ENCODE results near the gene SHLD3. TPM values are rescaled to one million over a fixed set of nuclear protein-coding genes. Genes with fewer than 3 reads are reported as not detected.
"Not testable (repeated sequence)": the region's sequence is repeated elsewhere in the genome, so short reads cannot be mapped to it uniquely, and the experiment has no call there.

The SHLD3 gene, protein sequence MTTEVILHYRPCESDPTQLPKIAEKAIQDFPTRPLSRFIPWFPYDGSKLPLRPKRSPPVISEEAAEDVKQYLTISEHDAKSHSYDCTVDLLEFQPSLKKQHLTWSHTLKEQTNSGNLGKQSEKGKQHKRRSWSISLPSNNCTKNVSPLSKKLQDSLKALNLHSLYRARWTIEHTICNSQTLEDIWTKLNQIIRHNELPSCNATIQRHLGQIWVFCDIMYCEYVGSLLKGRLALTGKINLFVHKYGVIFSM
- total RNA-seq: 1 to 10 TPM; 6.5 to 6.8 TPM

DNA sequence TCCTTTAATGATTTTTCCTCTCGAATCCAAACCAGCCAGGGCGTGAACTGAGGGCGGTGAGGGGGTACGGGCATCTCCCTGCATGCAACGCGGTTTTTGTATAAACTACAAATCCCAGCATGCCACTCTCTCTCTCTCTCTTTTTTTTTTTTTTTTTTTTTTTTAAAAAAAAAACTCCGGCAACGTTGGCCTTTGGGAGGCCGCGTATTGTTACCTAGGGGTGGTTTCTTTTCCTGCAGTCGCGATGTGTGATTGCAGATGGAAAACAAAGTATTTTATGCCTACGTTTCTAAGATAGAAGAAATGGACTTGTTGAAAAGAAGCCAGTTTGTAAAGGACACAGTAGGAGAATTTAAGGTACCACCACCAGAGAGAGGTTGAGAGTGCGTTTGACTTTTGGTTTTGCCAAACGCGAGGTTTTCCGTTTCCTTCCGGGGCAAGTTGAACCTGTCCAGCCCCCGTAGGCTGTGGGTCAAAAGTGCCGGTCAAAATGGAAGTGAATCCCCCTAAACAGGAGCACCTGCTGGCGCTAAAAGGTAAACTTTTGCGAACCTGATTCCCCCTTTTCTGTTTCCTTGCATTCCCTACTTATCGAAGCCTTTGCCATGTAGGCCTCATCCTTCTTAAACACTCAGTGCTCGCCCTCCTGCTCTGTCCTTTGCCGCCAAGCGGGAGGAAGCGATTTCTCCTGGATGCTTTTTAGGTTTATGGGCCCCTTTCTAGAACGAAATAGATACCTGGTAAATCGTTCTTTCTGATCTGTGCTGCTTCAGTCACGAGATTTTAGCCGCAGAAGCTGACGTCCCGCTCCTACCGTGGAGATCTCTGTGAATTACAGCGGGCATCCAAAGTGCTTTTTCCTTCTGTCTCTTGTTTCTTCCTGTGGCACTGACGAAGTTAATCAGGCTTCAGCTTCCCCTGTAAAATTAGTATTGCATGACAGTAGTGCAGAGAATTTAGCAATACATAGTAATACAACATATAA, at the start of gene SHLD3, which contains the start of gene TRAPPC13:
TSS of gene SHLD3 (plus strand) at position 457 of the 985 bp plus-strand sequence. CDS start 4,561 bp downstream, outside the sequence.
TSS of gene TRAPPC13 (plus strand) at position 457 of the 985 bp plus-strand sequence. CDS start at position 491, 34 bp downstream.
- ChIA-PET POLR2A (interaction anchor here (1.2 kb wide), 1 partner anchor 62 kb away, joined by 3 read pairs; the partner anchor contains the start of gene CENPK), CTCF (interaction anchor here (1.1 kb wide), 1 partner anchor 43 kb away, joined by 3 read pairs; no protein-coding TSS in a partner anchor)

DNA sequence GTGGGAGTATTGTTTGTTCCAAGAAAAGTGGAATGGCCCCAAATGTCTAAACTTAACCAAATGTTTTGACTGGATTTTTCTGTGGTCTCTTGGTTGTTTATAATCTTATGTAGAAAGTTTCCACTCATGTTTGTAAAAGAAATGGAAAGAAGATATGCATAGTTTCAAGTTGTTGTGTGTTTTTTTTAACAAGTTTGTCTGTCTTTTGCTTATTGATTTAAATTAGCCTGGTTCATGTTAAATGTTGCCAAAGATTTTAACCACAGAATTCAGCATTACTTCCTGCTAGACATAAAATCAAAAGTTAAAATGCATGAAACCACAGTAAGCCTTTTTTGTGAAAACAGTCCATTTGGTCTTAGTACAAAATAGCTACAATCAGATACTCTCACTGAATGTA, 47.7 kb upstream of the SHLD3 start:
- ChIA-PET POLR2A (no interaction called here), CTCF (no interaction called here)

- ChIA-PET CTCF (no interaction called here), POLR2A (no interaction called here)
Measured at GRCh38 chr5:65588694-65589093, 36.1 kb upstream of the SHLD3 start.

- POLR2A ChIA-PET, CTCF ChIA-PET: not testable (repeated sequence)
Measured at GRCh38 chr5:65601761-65602160, 23.1 kb upstream of the SHLD3 start.

- CTCF ChIA-PET: no interaction called here
- POLR2A ChIA-PET: interaction anchor here (0.5 kb wide), 1 partner anchor 548 kb away, joined by 4 read pairs; no protein-coding TSS in a partner anchor
Measured at GRCh38 chr5:65611524-65611923, 13.3 kb upstream of the SHLD3 start.

GRCh38 chr5:65612298-65612907, 12.4 kb upstream of the SHLD3 start:
- POLR2A ChIA-PET: no interaction called here
- CTCF ChIA-PET: no interaction called here

- CTCF ChIA-PET: no interaction called here
- POLR2A ChIA-PET: no interaction called here
Measured at GRCh38 chr5:65620021-65620420, 4.8 kb upstream of the SHLD3 start.

DNA sequence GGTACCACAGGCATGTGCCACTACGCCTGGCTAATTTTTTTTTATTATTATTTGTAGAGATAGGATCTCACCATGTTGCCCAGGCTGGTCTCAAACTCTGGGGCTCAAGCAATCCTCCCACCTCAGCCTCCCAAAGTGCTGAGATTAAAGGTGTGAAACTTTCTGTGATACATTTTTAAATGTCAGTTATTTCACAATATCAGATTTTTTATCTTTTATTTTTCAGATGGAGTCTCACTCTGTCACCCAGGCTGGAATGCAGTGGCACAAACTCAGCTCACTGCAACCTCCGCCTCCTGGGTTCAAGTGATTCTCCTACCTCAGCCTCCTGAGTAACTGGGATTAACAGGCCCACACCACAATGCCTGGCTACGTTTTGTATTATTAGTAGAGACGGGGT, 2.9 kb upstream of the SHLD3 start:
- POLR2A ChIA-PET: not testable (repeated sequence)

GRCh38 chr5:65623482-65623881, 1.3 kb upstream of the SHLD3 start:
- ChIA-PET CTCF (interaction anchor here (1.1 kb wide), 1 partner anchor 42 kb away, joined by 3 read pairs; no protein-coding TSS in a partner anchor), POLR2A (interaction anchor here (0.6 to 0.9 kb wide), 2 partner anchors 34 to 60 kb away, joined by 3 to 8 read pairs; partner anchors contain the start of genes CENPK and PPWD1)

More for the DNA sequence above, 2.9 kb upstream of the SHLD3 start:
- CTCF ChIA-PET: not testable (repeated sequence)

- ChIA-PET POLR2A (interaction anchor here (0.6 to 0.9 kb wide), 2 partner anchors 33 to 61 kb away, joined by 3 to 8 read pairs; partner anchors contain the start of genes CENPK and PPWD1), CTCF (interaction anchor here (1.1 kb wide), 1 partner anchor 42 kb away, joined by 3 read pairs; no protein-coding TSS in a partner anchor)
Measured at GRCh38 chr5:65624025-65624570, 729 bp upstream of the SHLD3 start, which contains the start of gene TRIM23. Gene TRIM23, minus strand, starts transcription at chr5:65624333. Its CDS starts 59 bp downstream, at chr5:65624274.

GRCh38 chr5:65625743-65626142, 916 bp downstream of the SHLD3 start:
- ChIA-PET POLR2A (interaction anchor here (1.2 kb wide), 1 partner anchor 63 kb away, joined by 3 read pairs; the partner anchor contains the start of gene CENPK), CTCF (no interaction called here)

DNA sequence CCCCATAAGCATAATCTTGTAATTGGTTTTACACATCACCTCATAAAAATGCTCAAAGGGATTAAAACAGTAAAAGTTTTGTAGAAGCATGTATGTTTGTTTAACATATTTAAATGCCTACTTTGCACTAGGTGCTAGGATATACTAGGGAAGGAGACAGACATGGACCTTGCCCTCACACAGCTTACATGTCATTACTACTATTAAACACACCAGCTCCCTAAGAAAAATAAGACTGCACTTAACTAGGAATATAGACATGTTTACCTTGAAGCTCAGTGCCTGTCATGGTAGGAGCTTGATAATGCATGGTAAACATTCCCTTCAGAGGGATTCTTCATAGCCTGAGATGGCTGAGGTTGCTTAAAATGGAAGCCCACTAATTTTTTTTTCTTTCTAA, 6.2 kb downstream of the SHLD3 start:
- CTCF ChIA-PET: no interaction called here
- POLR2A ChIA-PET: no interaction called here

- CTCF ChIA-PET: no interaction called here
- POLR2A ChIA-PET: no interaction called here
Measured at GRCh38 chr5:65640240-65640639, 15.4 kb downstream of the SHLD3 start.

GRCh38 chr5:65646938-65647337, 22.1 kb downstream of the SHLD3 start:
- CTCF ChIA-PET: no interaction called here

GRCh38 chr5:65647941-65648340, 23.1 kb downstream of the SHLD3 start:
- POLR2A ChIA-PET: no interaction called here

More at GRCh38 chr5:65646938-65647337, 22.1 kb downstream of the SHLD3 start:
- POLR2A ChIA-PET: no interaction called here

GRCh38 chr5:65651144-65651543, 26.3 kb downstream of the SHLD3 start:
- CTCF ChIA-PET: interaction anchor here (0.6 kb wide), 1 partner anchor 50 kb away, joined by 3 read pairs; no protein-coding TSS in a partner anchor
- POLR2A ChIA-PET: no interaction called here

More at GRCh38 chr5:65647941-65648340, 23.1 kb downstream of the SHLD3 start:
- CTCF ChIA-PET: no interaction called here

DNA sequence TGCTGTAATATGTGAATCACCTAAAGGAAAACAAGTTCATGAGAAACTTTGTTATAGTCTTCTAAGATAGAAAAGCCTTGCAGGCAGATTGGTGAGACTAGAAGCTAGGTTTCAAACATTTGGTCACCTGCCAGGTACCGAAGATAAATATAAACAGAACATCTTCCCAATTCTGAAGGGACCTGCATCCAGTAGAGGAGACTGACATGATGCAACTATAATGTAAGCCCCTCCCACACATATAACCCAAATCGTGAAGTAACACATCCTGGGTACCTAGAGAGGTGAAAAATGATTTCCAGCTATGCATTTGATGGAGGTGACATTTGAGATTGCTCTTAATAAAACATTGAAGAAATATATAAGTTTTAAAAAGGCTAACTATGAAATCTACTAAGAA, 29.9 kb downstream of the SHLD3 start:
- POLR2A ChIA-PET: no interaction called here
- CTCF ChIA-PET: no interaction called here

DNA sequence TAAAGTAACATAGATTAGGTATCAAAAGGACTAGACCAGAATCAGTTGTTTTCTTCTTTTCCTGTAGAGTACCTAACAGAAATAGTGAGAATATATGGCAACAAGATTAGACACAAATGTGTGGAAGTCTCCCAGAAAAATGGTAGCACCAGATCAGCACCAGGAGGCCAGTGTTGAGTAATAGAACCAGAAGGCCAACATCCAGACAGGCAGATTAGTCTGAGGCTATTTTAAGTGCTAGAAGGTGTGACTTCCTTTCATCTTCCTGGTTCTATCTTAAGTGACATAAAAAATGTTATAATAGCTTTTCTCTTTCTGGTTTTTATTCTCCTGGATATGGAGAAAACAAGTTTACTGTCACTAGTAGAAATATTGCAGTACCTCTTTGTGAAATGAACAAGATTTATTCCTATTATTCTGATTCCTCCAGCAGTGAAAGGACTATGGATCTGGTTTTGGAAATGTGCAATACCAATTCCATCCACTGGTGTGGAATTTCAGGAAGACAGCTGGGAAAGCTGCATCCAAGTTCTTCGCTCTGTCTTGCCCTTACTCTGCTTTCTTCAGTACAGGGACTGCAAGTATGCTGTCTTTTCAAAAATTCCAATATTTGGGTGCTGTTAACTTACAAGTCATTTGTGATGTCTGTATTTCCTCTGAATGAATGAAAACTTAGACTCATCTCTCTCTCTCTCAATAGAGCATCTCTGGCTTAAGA, 39.1 kb downstream of the SHLD3 start:
- CTCF ChIA-PET: no interaction called here
- POLR2A ChIA-PET: no interaction called here

DNA sequence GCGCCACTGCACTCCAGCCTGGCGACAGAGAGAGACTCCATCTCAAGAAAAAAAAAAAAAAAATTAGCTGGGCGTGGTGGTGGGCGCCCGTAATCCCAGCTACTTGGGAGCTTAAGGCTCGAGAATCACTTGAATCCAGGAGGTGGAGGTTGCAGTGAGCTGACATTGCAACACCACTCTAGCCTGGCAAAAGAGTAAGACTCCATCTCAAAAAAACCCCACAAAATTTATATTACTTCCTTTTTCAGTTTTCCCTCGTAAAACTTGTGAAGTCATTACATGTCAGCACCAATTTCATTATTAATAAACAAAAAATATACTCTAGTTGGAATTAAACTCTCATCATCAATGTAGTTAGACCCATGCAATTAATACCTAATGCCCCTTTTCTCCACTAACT, 43.9 kb downstream of the SHLD3 start:
- POLR2A ChIA-PET: no interaction called here
- CTCF ChIA-PET: no interaction called here

Measured in activated CD8-positive, alpha-beta memory T cell treated with anti-CD3 and anti-CD28 coated beads for 36 hours (primary cell).